ENCODE data around the gene SEMA3D.

GRCh38 chr7:84997626-84998025, 189.2 kb downstream of the SEMA3D start:
- TF ChIP-seq CTCF (IDR thresholded peaks at IDR 0.05) (no peak), POLR2A (IDR thresholded peaks at IDR 0.05) (no peak)
